Measurements from ENCODE around the gene CFAP46. TPM values are rescaled to one million over a fixed set of nuclear protein-coding genes. Genes with fewer than 3 reads are reported as not detected.
"Not testable (repeated sequence)": the region's sequence is repeated elsewhere in the genome, so short reads cannot be mapped to it uniquely, and the experiment has no call there.

The CFAP46 gene
- total RNA-seq, 1 donor from 2014 or later = 3.7 TPM

DNA sequence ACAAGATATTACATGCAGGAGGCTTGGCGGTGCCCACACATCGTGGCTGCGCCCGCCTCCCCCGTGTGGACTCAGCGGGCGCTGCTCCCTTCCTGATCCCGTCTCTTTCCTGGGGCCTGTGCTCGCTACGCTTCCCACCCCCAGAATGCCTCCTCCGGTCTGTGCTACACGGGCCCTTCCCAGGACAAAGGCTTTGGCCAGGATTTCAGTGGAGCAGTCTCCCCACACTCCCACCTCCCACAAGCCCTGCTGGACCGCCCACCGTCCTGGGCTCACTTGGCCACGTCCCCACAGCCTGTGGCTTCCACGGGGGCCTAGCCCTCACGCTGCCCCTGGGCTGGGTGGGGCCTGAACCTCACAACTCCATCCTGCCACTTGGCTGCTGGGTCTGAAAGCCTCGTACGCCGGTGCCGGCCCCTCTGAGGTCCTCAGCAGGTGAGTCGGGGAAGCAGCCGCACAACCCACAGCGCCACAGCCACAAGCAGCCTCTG, 17.3 kb downstream of the CFAP46 start:
- ATAC-seq (ENCODE audit: low read depth) (no peak), DNase-seq (no peak)
- ChIA-PET POLR2A (no interaction called here), CTCF (no interaction called here)
- Mint-ChIP-seq H3K4me1 (peaks cover 8% of the 10 kb centered on the region), H3K4me3 (no peak overlapping the region), H3K36me3 (ENCODE audit: low read depth) (no peaks in the 10 kb centered on the region), H3K27me3 (peaks cover 3% of the 10 kb centered on the region), H3K9me3 (no peaks in the 10 kb centered on the region), H3K27ac (no peak overlapping the region)
- TF ChIP-seq, protein P1, sequence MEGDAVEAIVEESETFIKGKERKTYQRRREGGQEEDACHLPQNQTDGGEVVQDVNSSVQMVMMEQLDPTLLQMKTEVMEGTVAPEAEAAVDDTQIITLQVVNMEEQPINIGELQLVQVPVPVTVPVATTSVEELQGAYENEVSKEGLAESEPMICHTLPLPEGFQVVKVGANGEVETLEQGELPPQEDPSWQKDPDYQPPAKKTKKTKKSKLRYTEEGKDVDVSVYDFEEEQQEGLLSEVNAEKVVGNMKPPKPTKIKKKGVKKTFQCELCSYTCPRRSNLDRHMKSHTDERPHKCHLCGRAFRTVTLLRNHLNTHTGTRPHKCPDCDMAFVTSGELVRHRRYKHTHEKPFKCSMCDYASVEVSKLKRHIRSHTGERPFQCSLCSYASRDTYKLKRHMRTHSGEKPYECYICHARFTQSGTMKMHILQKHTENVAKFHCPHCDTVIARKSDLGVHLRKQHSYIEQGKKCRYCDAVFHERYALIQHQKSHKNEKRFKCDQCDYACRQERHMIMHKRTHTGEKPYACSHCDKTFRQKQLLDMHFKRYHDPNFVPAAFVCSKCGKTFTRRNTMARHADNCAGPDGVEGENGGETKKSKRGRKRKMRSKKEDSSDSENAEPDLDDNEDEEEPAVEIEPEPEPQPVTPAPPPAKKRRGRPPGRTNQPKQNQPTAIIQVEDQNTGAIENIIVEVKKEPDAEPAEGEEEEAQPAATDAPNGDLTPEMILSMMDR (IDR thresholded peaks at IDR 0.05) = no peak
- intact Hi-C loops (cut with micrococcal nuclease) = no loop called here

DNA sequence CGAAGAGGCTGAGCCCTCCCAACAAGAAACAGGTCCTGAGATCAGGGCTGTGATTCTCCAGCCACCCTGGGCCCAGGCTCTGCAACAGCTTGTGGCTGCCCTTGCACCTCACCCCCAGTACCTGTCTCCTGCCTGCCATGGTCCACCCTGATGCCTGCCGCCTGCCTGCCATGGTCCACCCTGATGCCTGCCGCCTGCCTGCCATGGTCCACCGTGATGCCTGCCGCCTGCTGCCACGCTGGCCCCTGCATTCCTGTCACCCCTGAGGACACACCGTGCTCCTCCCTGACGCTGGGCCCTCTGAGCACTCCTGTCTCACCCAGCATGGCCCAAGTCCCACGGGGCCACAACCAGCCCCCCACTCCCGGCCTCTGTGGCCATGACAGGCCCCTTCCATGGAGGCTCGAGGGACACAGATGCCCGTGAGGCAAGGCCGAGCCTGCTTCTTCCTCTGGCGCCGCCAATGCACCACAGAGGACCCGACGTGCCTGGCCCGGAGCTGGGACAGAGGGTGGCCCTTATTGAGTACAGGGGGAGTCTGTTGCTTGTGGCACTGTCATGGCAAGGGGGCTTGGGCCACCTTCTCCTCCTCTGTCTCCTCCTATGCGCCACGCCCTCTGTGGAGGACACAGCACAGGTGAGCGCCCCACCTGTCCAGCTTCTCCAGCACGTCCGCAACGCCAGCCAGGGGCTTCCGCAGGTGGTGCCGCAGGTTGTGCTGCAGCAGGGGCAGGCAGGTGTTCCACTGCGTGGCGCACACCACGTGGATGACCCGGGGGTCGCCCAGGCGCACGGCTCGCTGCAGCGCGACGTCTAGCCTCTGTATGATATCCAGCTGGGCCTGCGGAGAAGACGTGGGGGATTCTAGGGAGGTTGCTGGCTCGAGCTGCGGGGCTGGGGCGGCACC, 18.1 kb downstream of the CFAP46 start:
- no peak overlapping the region for H3K4me3 Mint-ChIP-seq
- H3K9me3 Mint-ChIP-seq = no peaks in the 10 kb centered on the region
- peaks cover 3% of the 10 kb centered on the region for H3K27me3 Mint-ChIP-seq
- DNase-seq (no peak), ATAC-seq (ENCODE audit: low read depth) (no peak)
- H3K4me1 Mint-ChIP-seq = peaks cover 1% of the 10 kb centered on the region
- intact Hi-C loops (cut with micrococcal nuclease) = no loop called here
- POLR2A ChIA-PET = no interaction called here
- H3K27ac Mint-ChIP-seq = no peak overlapping the region
- no peaks in the 10 kb centered on the region for H3K36me3 Mint-ChIP-seq (ENCODE audit: low read depth)
- CTCF ChIA-PET = no interaction called here
- TF ChIP-seq, protein P1 (IDR thresholded peaks at IDR 0.05) = no peak

DNA sequence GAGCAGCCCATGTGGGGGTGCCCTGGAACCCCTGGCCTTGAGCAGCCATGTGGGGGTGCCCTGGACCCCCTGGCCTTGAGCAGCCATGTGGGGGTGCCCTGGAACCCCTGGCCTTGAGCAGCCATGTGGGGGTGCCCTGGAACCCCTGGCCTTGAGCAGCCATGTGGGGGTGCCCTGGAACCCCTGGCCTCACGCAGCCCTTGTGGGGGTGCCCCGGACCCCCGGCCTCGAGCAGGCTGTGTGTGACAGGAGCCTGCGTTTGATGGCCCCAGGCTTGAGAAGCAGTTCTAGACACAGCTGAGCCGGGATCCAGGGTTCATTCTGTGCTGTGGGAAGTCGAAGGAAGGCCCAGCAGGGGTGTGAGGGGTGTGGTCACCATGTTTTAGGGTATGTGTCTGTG, 19.0 kb downstream of the CFAP46 start:
- H3K27me3 Mint-ChIP-seq; H3K27ac Mint-ChIP-seq; intact Hi-C loops (cut with micrococcal nuclease); H3K9me3 Mint-ChIP-seq; CTCF ChIA-PET; ATAC-seq (ENCODE audit: low read depth); H3K4me1 Mint-ChIP-seq; DNase-seq; H3K4me3 Mint-ChIP-seq; POLR2A ChIA-PET; H3K36me3 Mint-ChIP-seq (ENCODE audit: low read depth): not testable (repeated sequence)

DNA sequence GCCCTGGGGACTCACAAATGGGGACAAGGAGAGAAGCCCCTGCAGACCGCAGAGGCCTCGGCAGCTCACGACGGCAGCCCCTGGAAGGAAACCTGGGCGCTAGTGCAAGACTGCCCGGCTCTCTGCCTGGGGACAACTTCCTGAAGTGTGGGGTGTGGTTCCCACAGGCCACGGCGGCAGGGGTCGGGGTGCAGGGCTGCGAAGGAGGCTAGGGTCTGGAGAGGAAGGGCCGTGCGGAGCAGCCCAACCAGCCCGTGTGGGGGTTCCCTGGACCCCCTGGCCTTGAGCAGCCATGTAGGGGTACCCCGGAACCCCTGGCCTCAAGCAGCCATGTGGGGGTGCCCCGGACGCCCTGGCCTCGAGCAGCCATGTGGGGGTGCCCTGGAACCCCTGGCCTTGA, 19.5 kb downstream of the CFAP46 start:
- ChIA-PET CTCF (no interaction called here), POLR2A (no interaction called here)
- DNase-seq (no peak), ATAC-seq (ENCODE audit: low read depth) (no peak)
- Mint-ChIP-seq H3K27me3 (peaks cover 5% of the 10 kb centered on the region), H3K9me3 (no peaks in the 10 kb centered on the region), H3K4me3 (no peak overlapping the region), H3K4me1 (no peaks in the 10 kb centered on the region), H3K27ac (no peak overlapping the region), H3K36me3 (ENCODE audit: low read depth) (no peaks in the 10 kb centered on the region)
- intact Hi-C loops (cut with micrococcal nuclease) = no loop called here
- TF ChIP-seq, protein P1 (IDR thresholded peaks at IDR 0.05) = no peak

DNA sequence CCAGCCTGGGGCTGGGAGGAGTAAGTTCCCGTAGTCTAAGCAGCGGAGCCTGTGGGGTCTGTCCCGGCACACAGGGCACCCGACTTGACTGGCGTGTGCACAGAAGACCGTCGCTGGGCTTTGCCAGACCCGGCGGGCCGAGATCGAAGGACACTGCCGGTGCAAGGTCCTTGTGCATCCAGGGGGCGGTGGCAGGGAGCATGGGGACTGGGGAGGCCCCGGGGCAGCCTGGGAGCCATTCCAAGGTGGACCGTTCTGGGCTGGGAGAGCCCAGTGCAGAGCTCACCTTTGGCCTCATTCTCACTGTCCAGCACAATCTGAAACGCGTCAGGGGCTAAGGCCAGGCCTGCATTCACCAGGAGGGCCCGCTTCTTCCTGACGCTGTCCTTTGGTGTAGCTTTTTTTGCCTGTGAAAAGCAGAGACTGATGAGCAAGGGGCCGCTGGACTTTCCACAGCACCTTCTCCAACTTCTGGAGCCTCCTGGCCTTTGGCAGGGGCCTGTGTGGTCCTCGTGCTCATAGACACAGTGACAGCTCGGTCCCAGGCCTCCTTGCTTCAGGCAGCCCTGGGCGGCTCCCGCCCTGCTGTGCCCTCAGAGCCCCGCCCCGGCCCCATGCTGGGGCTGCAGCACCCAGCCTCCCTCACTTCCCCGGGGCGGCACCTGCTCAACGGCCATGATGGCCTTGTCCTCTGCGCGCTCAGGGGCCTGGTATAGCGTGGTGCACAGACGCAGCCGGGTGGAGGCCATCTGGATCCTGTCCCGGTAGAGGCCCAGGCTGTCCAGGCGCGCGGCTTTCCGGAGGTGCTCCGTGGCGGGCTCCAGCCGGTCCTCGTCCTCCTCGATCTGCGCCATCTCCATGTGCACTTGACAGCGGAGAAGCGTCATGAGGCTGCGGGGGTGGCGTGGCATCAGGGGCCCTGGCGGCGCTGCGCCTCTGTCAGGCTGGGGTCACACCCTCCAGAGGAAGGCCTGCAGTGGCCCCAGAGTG, 20.3 kb downstream of the CFAP46 start:
- POLR2A ChIA-PET = no interaction called here
- Mint-ChIP-seq H3K27ac (no peak overlapping the region), H3K4me3 (no peak overlapping the region), H3K4me1 (peaks cover 3% of the 10 kb centered on the region), H3K36me3 (ENCODE audit: low read depth) (no peaks in the 10 kb centered on the region), H3K27me3 (peaks cover 5% of the 10 kb centered on the region), H3K9me3 (no peaks in the 10 kb centered on the region)
- ATAC-seq (ENCODE audit: low read depth) = no peak
- CTCF ChIA-PET = no interaction called here
- TF ChIP-seq, protein P1 (IDR thresholded peaks at IDR 0.05) = no peak
- no peak for DNase-seq
- intact Hi-C loops (cut with micrococcal nuclease) = no loop called here
